Posterior cingulate gyrus (tissue), 11 donors: Measurements from ENCODE around the gene VSIG10L.

Source experiments
- DNase-seq, 10 donors: peaks; one replicate each; pipeline versions ENCODE4 v3.0.0 to v3.0.0-alpha.2; 2020 to 2021; ENCODE audit warnings: mixed read lengths in 3 of 10
- intact Hi-C: fragments of 100-400 bp; cut with DNase I; formaldehyde crosslinking; loops from one replicate; pipeline ENCODE4 v1.15.1; 2023

The VSIG10L gene

DNA sequence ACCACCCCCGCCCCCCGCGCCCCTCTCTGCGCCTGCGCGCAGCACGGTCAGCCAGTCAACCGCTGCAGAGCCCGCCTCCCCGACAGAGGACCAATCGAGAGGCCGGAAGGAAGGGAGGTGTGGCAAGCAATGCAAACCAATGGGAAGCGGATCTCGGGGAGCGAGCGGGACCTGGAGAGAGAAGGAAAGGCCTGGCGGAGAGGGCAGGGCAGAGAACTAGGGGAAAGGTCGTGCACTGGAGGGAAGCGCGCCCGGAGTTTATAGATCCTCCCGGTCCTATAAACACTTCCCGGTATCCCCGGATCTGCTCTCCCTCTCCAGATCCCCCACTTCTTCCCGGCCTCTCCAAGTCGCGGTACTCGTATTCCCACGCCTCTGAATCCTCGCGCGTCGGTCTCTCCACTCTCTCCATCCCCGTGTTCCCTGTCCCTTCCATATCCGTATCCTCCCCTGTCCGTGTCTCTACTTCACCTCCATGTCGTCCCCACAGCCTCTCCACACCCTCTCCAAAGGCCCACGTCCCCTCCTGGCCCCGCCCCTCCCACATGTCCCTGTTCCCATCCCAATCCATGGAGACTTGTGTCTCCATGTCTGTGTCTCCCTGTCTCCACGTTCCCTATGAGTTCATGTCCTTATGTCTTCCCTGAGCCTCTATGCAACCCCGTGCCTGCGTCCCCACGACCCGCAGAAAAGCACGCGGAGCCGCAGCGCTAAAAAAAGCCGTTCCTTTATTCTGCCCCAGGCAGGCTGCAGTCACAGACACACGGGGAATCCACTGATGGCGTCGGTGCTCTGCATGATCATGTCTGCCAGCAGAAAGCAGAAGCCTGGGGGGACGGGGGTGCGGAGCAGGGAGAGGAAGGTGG is 24.7 kb upstream of the VSIG10L start:
- intact Hi-C loops, result loop anchor here (1.0 to 2.0 kb wide), 2 partner anchors 28 kb away; no protein-coding TSS in a partner anchor
- peak; percentile 96 to 100 (median 98) for DNase-seq

DNA sequence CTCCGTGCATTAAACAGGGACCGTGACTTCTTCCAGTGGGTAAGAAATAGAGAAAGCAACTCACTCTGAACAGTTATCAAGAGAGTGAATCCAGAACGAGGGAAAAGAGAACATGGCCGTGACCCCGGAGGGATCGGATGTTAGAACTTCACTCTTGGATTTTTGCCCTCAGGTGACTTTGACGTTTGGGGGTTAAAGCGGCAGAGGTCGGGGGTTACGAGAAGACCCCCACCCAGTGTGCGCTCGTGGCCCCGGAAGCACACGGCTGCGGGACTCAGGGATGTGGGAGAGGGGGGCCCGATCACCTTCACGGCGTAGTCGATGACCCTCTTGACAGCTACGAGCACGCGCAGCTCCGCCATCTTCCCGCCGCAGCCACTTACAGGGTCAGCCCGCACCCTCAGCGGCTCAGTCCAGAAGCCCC is 24.0 kb upstream of the VSIG10L start, which contains the start of gene ETFB:
ETFB (minus strand) TSS at position 424 of the 424 bp plus-strand sequence; CDS start at position 362, 62 bp downstream.
- DNase-seq, result no peak
- intact Hi-C loops, result loop anchor here (1.0 to 2.0 kb wide), 2 partner anchors 27 to 28 kb away; no protein-coding TSS in a partner anchor

DNA sequence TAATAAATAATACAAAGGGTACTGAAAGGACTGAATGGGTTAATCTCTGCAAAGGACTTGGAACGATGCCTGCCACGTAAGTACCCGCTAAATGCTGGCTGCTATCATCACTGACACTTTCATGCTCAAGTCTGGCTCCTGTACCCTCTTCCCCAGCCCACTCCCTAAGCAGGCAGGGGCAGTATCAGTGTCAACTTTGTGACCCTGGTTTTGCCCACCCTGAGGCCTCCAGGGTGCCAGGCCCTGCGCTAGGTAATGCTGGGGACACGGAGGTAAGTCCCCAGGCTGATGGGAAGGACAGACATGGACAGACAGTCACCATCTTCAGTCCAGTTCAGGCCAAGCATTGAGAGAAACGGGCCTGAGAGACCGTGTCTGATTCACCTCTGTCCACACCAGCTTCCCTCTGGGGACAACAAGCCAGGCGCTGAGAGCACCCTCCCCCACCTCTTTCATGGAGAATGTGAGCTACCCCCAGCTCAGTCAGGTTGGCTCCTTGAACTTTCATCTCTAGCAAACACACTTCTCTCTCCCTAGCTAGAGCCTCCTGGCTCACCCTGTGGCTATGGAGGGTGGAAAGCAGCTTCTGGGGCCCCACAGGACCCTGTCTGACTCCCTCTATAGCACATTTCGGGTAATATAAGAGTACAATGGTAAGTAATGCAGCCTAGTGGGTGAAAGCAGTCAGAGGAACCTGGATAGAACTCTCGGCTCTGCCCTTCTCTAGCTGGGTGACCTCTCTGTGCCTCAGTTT is 23.4 kb upstream of the VSIG10L start:
- intact Hi-C loops, result no loop called here
- DNase-seq, result peak in 3 of 10 donors; percentile 20 to 74 (median 67)

DNA sequence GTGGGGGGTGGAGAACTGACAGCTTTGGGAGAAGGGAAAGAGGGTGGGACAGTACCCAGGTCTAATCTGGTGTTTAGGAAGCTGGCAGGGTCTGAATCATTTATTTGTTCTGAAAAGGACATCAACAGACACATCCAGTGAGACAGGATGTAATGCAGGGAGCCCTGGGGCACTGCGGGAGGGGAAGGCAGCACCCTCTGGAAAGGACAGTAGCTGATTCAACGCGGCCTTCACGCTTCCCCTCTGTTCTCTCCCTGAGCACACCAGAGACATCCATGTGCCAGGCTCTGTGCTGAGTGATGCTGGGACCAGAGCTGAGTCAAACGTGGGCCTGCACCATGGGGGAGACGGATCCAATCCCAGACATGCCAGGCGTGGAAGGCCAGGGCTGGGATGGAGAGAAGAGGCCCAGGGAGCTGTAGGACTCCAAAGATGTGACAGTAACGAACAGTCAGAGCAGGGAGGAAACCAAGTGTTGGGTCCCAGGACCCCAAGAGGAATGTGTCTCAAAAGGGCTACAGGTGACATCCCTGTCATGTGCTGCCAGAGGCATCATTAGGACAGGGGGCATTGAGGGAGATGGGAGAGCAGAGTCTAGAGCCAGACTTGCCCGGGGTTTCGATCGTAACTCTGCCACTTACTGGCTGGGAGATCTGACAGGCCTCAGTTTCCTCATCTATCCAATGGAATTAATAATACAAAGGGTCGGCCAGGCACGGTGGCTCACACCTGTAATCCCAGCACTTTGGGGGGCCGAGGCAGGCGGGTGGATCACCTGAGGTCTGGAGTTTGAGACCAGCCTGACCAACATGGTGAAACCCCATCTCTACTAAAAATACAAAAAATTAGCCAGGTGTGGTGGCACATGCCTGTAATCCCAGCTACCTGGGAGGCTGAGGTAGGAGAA is 22.5 kb upstream of the VSIG10L start:
- intact Hi-C loops, result no loop called here
- peak in 5 of 10 donors; percentile 26 to 89 (median 53) for DNase-seq

DNA sequence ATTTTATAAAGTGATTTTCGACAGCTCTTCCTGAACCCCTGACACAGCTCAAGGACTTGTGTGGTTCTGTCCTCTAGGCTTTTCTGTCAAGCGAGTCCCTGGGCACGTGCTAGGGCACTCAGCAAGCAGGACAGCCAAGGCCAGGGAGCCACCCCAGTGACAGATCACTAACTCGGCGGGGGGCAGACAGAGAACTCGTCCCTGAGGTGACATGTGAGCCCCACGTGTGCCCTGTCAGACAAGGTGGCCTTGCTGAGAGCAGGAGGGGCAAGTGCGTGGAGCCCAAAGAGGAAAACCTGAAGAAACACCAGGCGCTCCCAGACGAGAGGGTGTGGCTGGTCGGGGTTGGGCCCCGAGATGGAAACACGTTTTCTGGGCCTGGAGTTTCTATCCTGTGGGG is 19.3 kb upstream of the VSIG10L start:
- peak in 2 of 10 donors; percentile 31 to 62 for DNase-seq
- intact Hi-C loops, result no loop called here

DNA sequence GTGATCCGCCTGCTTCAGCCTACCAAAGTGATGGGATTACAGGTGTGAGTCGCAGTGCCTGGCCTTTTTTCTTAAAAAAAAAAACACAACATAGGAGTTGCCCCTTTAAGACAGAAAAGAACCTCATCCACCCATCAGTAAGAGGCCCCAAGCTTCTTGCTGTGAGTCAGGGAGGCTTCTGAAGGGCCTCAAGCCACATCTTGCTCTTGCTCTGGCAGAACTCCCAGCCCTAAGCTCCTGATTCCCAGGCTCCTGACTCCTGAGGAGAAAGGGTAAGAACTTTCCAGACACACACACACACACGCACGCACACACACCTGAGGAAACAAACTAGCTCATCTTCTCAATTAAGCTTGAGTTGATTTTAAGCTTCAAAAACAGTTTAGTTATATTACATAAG is 17.4 kb upstream of the VSIG10L start:
- intact Hi-C loops, result no loop called here
- peak in 1 of 10 donors; percentile 9 for DNase-seq

DNA sequence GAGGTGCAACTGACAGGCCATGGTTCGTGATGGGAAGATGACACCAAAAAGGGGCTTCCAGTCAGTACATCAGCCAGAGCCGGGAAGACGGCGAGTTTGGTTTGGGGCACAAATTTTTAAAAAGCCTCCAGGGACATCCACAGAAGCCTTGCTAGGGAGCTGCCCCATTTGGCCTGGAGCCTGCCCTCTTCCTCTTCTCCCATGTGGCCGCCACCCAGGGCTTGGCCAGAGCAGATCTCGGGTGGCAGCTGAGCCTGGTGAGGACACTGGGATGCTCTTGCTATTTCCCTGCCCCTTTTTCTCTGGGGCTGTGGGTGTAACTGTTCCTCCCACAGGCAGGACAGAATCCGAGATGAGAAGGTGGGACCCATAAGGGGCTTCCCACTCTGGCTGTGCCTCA is 16.0 kb upstream of the VSIG10L start:
- DNase-seq, result peak in 2 of 10 donors; percentile 42 to 52
- intact Hi-C loops, result no loop called here

DNA sequence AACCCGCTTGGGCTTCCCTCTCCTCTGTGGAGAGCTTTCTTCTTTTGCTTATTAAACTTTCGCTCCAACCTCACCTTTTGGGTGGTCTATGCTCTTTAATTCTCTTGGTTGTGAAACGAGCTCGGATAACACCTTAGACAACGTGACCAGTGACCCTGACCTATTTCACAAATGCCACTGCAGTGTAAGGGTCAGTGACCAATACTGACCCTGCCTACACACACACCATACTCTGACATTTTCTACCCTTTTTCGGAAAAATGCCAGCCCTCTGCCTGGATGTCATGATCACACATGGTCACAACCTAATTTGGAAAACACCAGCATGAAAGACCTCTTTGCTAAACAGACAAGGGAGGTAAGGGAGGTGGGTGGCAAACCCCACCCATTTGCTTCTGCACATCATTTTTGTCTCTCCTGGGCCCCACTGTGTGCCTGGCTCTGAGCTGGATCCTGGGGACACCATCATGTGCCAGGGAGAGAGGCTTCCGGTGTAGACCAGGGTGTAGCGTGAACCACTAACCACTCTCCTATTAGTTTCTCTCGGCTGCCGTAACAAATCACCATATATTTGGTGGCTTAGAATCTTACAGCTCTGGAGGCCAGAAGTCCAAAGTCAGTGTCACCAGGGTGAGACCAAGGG is 14.3 kb upstream of the VSIG10L start:
- intact Hi-C loops, result no loop called here
- DNase-seq, result peak in 1 of 10 donors; percentile 5

DNA sequence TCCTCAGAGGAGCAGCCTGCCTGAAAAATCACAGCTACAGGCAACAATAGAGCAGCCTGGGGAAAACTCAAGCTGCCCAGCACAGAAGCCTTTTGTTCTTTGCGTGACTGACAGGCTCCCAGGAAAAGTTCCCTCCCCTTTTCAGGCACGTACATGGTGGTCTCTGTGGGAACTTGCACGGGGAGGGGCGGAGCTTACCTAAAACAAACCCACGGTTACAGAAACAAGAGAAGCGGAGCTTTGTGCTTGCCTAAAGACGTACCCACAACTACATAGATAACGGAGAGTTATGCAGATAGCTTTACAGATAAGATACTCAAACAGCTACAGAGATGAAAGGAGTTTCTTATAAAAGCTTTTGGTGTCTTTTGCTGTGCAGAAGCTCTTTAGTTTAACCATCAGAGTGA is 12.8 kb upstream of the VSIG10L start:
- intact Hi-C loops, result no loop called here
- DNase-seq, result peak in 7 of 10 donors; percentile 25 to 92 (median 64)

DNA sequence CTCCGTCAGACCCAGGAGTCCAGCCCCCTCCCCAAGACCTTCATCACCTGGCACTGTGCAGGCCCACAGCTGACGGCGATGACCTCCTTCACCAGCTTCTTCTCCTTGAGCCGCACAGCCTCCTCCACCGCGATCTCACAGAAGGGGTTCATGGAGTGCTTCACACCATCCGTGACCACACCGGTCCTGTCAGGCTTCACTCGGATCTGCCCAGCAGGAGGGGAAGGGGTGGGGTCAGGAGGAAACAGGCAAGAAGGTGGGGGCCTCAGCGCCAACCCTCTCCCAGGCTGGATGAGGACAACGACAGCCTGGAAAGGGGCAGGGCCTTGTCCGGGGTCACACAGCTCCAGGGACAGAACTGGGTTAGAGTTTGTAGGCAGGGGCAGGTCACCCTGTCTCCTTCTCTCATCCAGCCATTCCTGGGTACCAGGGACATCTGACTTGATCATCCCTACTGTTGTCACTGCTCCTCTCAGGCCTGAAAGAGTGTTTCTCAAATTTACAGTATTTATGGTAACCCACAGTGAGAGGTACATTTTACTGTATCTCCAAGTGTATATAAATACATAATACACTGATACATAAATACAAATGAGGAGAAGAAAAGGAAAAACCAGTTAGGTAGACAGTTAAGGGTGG is 12.3 kb upstream of the VSIG10L start:
- intact Hi-C loops, result no loop called here
- DNase-seq, result peak in 3 of 10 donors; percentile 38 to 76 (median 66)

DNA sequence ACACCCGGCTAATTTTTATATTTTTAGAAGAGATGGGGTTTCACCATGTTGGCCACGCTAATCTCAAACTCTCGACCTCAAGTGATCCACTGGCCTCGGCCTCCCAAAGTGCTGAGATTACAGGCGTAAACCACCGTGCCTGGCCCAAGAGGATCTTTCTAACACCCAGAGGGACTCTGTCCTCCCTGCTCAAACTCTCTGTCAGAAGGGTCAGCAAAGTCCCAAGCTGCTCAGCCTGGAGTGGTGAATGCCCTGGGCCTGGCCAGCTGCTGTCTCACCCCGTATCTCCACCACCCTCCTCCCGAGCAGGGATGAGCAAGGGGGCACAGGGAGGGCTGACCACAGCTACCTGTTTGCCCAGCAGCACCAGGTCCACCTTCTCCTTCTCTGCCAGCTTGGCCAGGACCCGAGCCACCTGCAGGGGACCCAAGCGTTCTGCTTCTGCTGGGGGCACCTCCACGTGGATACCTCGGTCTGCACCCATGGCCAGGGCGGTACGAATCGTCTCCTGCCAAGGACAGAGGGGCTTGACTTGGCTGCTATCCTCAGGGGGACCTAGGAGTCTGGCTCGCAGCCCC is 10.9 kb upstream of the VSIG10L start:
- DNase-seq, result peak in 2 of 10 donors; percentile 46 to 49
- intact Hi-C loops, result no loop called here

DNA sequence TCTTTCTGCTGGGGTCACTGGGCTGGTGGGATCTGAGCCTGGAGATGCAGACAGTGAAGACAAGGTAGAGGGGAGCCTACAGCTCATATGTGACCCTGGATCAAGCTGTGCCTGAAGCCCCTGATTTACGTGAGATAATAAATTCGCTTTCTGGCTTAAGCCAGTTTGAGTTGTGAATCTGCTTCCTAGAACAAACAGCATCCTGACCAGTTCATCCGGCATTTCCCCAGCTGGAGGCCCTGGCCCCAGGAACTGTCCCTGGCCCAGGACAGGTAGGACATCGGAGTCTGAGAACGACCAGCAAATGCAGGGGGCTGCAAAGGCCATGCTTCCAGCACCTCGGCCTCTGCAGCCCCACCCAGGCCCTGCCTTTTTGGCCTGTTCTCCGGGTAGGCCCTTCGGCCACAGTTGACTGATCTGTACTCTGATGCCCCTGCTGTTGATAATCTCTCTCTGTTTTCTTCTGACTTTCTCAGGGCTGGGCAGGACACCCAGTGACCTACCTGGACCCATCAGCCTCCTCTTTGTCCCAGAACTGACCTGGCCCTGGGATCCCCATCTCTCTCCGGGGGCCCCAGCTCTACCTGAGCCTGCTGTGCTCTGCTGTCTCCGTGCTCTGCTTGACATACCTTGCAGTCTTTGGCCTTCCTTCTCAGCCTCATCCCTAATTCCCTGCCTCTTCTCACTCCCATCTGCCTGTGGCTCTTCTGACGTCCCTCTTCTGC is 9.5 kb upstream of the VSIG10L start:
- intact Hi-C loops, result no loop called here
- peak in 2 of 10 donors; percentile 15 to 27 for DNase-seq

DNA sequence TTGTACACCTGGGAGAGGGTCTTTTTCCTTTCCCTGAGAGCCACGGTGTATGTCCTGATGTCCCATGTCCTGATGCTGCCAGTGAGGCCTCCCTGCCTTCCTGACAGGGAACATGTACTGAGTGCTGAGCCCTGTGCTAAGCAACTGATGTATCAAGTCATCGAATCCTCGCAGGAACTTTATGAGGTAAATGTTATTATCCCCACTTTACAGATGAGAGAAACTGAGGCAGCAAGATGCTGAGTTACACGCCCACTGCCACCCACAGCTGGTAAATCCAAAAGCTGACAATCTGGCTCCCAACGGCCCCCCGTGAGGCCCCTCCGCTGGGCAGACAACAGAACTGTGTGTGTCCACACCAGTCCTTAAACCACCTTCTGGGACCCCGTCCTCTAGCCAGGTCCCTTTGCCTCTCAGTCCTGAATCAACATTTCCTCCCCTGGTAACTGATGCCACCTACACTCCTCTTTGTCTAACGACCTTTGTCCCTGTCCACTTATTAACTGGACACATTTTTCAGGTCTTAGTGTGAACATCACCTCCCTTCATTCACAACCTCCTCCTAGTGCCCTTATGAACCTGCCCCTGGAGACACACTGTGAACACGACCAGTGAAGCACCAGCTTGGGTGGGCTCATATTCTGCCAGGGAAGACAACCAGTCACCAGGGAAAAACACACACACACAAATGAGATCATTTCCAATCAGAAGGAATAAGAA is 5.4 kb upstream of the VSIG10L start:
- peak in 3 of 10 donors; percentile 21 to 57 (median 23) for DNase-seq
- intact Hi-C loops, result no loop called here

DNA sequence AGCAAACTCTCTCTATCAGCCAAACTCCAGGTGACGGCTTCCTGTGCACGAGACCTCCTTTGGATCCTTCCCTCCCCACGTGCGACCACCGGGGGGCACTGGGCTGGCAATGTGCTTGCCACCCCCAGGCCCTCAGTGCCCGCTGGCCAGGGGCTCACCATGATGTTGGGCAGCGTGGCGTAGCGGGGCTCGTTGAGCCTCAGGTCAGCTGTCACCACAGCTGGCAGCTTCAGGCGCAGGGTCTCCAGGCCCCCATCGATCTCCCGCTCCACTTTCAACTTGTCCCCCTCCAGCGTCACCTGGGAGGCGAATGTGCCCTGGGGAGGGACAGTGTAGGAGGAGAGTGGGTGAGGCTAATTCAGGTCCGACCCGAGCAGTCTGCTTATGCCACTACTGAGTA is 4.8 kb upstream of the VSIG10L start:
- DNase-seq, result peak in 3 of 10 donors; percentile 38 to 57 (median 47)
- intact Hi-C loops, result no loop called here

DNA sequence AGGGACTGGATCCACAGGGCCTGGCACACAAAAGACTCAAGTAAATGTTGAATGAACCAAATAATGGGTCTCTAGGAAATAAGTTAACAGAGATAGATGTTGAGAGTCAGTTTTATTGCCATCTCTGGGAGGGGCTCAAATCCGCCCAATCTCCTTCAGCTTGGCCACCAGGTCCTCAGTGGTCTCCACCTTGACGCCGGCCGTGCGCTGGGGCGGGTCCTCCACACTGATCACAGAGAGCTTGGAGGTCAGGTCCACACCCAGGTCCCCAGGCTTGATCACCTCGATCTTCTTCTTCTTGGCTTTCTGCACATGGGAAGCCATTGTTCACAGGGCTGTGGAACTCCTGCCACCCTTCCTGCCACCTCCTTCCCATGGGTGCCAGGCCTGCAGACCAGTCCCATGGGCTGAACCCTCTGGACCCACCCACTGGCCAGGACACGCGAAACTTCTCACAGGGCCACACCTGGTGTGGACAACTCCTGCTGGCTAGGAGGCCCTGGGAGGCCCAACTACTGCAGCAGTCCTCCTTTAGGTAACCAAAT is 3.2 kb upstream of the VSIG10L start:
- intact Hi-C loops, result no loop called here
- peak in 3 of 10 donors; percentile 53 to 71 (median 59) for DNase-seq

DNA sequence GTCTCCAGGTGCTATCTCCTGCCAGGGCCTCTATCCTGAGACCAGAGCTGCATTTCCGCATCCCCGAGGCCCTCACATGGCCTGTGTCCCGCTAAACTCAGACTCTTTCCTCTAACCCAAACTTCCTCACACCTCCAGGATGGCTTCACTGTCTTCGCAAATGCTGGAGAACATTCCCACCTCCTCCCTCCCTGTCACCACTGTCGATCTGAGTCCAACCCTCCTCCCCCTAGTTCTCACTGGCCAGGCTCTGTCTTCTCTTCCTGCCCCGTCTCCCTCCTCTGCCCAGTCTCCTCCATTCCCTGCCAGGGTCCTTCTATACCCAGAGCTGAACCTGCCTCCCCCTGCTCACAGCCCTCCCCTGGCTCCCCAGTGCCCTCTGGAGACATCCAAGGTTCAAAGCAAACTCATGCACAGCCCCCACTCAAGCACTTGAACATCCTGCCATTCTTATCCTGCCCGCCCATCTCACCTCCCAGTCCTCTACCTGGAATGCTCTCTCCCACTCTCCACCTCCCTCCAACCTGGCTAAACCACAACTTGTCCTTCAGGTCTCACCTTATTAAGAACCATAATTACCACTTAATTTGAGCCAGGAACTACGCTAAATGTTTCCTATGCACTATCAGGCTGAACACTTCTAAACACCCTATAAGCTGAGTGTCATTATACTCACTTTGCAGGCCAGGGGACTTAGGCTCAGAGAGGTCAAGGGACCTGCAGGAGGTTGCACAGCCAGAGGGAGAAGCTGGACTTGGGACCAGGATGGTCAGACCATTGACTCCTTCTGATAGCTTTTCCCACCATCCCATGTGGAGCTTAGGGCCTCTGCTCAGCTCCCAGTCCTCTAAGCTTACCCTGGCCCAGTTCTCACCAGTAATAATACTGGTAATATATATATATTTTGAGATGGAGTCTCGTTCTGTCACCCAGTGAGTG is 961 bp upstream of the VSIG10L start:
- intact Hi-C loops, result no loop called here
- peak in 3 of 10 donors; percentile 30 to 37 (median 34) for DNase-seq
